Keratinocyte (primary cell): ENCODE measurements around the gene ZNF559. TPM values are rescaled to one million over a fixed set of nuclear protein-coding genes. Genes with fewer than 3 reads are reported as not detected.
"Not testable (repeated sequence)": the region's sequence is repeated elsewhere in the genome, so short reads cannot be mapped to it uniquely, and the experiment has no call there.

ENCODE experiments used
- DNase-seq: peaks from one replicate; pipeline ENCODE4 v3.0.0-alpha.2; 2011; ENCODE audit warnings: low read depth, missing footprints, low spot score
- FAIRE-seq: peaks from 2 replicates; lab custom pipeline; 2011; peaks lifted over from hg19 to GRCh38; lab: Jason Lieb, UNC
- H2AFZ ChIP-seq: 2 replicates; pipeline ENCODE4 v1.6.0; 2012; ENCODE audit warnings: low read length, control low read depth, inconsistent platforms; ENCODE audit not compliant: control insufficient read depth
- H3K27ac ChIP-seq: 2 replicates; pipeline ENCODE4 v1.5.1; 2011; ENCODE audit warnings: low read length; ENCODE audit not compliant: control insufficient read depth, insufficient read depth
- H3K27me3 ChIP-seq: 3 replicates; pipeline ENCODE4 v1.6.0; 2011; ENCODE audit warnings: low read length; ENCODE audit not compliant: control insufficient read depth, insufficient read depth; ENCODE audit errors: extremely low read depth
- H3K36me3 ChIP-seq, 2 experiments: 2 replicates in 1 of 2; 3 replicates in 1 of 2; pipeline ENCODE4 v1.5.1; 2011; ENCODE audit warnings: low read length in 2 of 2, mild to moderate bottlenecking in 1 of 2; ENCODE audit not compliant: control insufficient read depth in 2 of 2, insufficient read depth in 2 of 2; ENCODE audit errors: extremely low read depth in 1 of 2
- H3K4me1 ChIP-seq: 3 replicates; pipeline ENCODE4 v1.5.1; 2011; ENCODE audit warnings: low read length; ENCODE audit not compliant: control insufficient read depth, insufficient read depth; ENCODE audit errors: extremely low read depth
- H3K4me2 ChIP-seq: 3 replicates; pipeline ENCODE4 v1.6.0; 2011; ENCODE audit warnings: low read depth, low read length; ENCODE audit not compliant: control insufficient read depth, insufficient read depth; ENCODE audit errors: extremely low read depth
- H3K4me3 ChIP-seq, 3 experiments: fragments of 200-600 bp in 1 of 3; sonication (generic) in 1 of 3; 2 replicates in 2 of 3; 3 replicates in 1 of 3; pipeline ENCODE4 v1.5.1; 2011 to 2016; ENCODE audit warnings: low read length in 3 of 3, mild to moderate bottlenecking in 3 of 3, control low read depth in 2 of 3, inconsistent platforms in 1 of 3, low read depth in 1 of 3, mixed read lengths in 1 of 3, mixed run types in 1 of 3, moderate library complexity in 1 of 3; ENCODE audit not compliant: control insufficient read depth in 2 of 3, insufficient read depth in 2 of 3; ENCODE audit errors: extremely low read depth in 1 of 3
- H3K79me2 ChIP-seq: 2 replicates; pipeline ENCODE4 v1.6.0; 2012; ENCODE audit warnings: low read length; ENCODE audit not compliant: control insufficient read depth, insufficient read depth
- H3K9ac ChIP-seq: 3 replicates; pipeline ENCODE4 v1.6.0; 2011; ENCODE audit warnings: low read length; ENCODE audit not compliant: control insufficient read depth, insufficient read depth; ENCODE audit errors: extremely low read depth
- H3K9me1 ChIP-seq: 3 replicates; pipeline ENCODE4 v1.6.0; 2011; ENCODE audit warnings: low read length; ENCODE audit not compliant: control insufficient read depth, insufficient read depth; ENCODE audit errors: extremely low read depth
- H3K9me3 ChIP-seq: 2 replicates; pipeline ENCODE4 v1.5.1; 2012; ENCODE audit warnings: low read depth, low read length; ENCODE audit not compliant: control insufficient read depth
- H4K20me1 ChIP-seq: 3 replicates; pipeline ENCODE4 v1.6.0; 2011; ENCODE audit warnings: low read length; ENCODE audit not compliant: control insufficient read depth, insufficient read depth; ENCODE audit errors: extremely low read depth
- CTCF ChIP-seq, 3 experiments: IDR thresholded peaks in 1 of 3; conservative IDR thresholded peaks in 1 of 3; optimal IDR thresholded peaks in 1 of 3; 2 replicates in 2 of 3; 3 replicates in 1 of 3; pipeline versions ENCODE3 to v1.5.1; 2011; ENCODE audit warnings: low read length in 3 of 3, mild to moderate bottlenecking in 3 of 3, moderate library complexity in 2 of 3, control low read depth in 1 of 3, inconsistent platforms in 1 of 3; ENCODE audit not compliant: insufficient read depth in 2 of 3; ENCODE audit errors: extremely low read depth in 1 of 3
- EZH2 ChIP-seq: IDR thresholded peaks from one replicate; pipeline ENCODE4 v1.6.1; 2012; ENCODE audit warnings: inconsistent platforms, mild to moderate bottlenecking, low read length, moderate library complexity
- dilution Hi-C: fragments of 300-500 bp; cut with MboI; formaldehyde crosslinking; loops from one replicate; pipeline ENCODE4 v1.7.0; 2020; ENCODE audit warnings: low sequenced_read_pairs; ENCODE audit not compliant: extremely low pct_ligation_motif_present
- polyA minus RNA-seq, 3 experiments: library from RNA; depleted of rRNA, polyadenylated mRNA; stranded (reverse); fragments of >200 nt; gene quantifications; 1 replicate in 1 of 3; 2 replicates in 1 of 3; 3 replicates in 1 of 3; pipeline ENCODE4 v1.2.3, GENCODE V29; 2011
- polyA plus RNA-seq, 5 experiments: library from polyadenylated mRNA; depleted of rRNA in 3 of 5; stranded (reverse) in 3 of 5; stranded (forward) in 1 of 5; unstranded in 1 of 5; fragments of >200 nt; gene quantifications; 1 replicate in 1 of 5; 2 replicates in 3 of 5; 3 replicates in 1 of 5; pipeline versions ENCODE4 v1.2.1 to v1.2.3, GENCODE V29; 2011 to 2012; ENCODE audit warnings: missing spikeins in 2 of 5, low read depth in 1 of 5, low replicate concordance in 1 of 5

ZNF559 gene
- polyA plus RNA-seq (6.4 to 13.1 TPM (median 12.8 TPM) in 3 replicates), polyA minus RNA-seq (5.0 to 17.4 TPM (median 13.4 TPM) in 3 replicates)
- 3.2 TPM for polyA plus RNA-seq (2011; ENCODE audit: low read depth)
- polyA plus RNA-seq (2011; cell fraction: cytosol; rRNA removed), result 6.5 and 10.6 TPM in 2 replicates
- 23.5 and 25.5 TPM in 2 replicates for polyA plus RNA-seq (2011; cell fraction: nucleus; rRNA removed)
- 6.0 and 7.0 TPM in 2 replicates for polyA plus RNA-seq (2012; ENCODE audit: low replicate concordance)
- 1.7 TPM for polyA minus RNA-seq (2011; cell fraction: cytosol; rRNA and poly(A)+ RNA removed)
- polyA minus RNA-seq (2011; cell fraction: nucleus; rRNA and poly(A)+ RNA removed), result 8.9 and 16.0 TPM in 2 replicates

DNA sequence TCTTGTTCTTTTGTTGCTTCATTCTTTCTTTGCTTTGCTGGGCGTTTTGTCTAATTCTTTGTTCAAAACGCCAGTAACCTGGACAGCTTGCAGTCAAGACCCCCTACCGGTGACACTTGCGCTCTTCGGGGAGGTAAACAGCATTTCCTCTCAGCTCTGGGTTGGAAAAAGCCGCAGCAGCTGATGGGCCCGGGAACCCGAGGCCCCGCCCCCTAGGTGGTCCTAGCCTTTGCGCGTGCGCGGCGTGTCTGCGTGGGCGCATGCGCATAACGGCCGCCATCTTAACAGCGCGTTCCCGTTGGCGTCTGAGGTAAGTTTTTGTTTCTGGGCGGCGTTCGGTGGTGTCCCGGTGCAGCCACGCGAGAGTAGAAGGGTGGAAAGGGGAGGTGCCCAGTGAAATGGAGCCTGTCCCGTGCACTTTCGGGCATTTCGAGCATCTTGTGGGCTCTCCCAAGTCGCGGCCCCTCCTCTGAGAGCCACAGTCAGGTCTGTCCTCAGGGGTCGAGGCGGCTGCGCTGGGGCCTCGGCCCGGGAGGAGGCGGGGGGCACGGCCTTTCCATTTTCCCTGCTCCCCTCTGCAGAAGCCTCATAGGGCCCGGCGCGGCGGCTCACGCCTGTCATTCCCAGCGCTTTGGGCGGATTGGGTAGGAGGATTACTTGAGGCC, at the start of gene ZNF559:
Gene ZNF559 (plus strand): TSS at position 261 of the 665 bp plus-strand sequence. CDS start 14,371 bp downstream, outside the sequence.
- Histone ChIP-seq H3K4me2 (peak within 1 kb of the TSS; percentile 85), H3K27me3 (no peaks in the 10 kb centered on the region), H3K27ac (peak within 1 kb of the TSS; percentile 56), H3K36me3 (no peaks in the 10 kb centered on the region), H3K9me3 (peaks cover 1% of the 10 kb centered on the region), H2AFZ (peak within 1 kb of the TSS; percentile 99), H3K9me1 (no peaks in the 10 kb centered on the region), H3K4me3 (peak within 1 kb of the TSS; percentile 46 to 87 (median 77)), H3K4me1 (peaks cover 4% of the 10 kb centered on the region), H3K9ac (peak within 1 kb of the TSS; percentile 73), H4K20me1 (no peaks in the 10 kb centered on the region), H3K79me2 (peaks cover 4% of the 10 kb centered on the region)
- DNase-seq, result peak; percentile 78
- FAIRE-seq, result peak; percentile 80
- dilution Hi-C loops, result no loop called here
- TF ChIP-seq CTCF (optimal IDR thresholded peaks at IDR 0.05 in 1 of 3, IDR thresholded peaks at IDR 0.05 in 1 of 3, conservative IDR thresholded peaks at IDR 0.05 in 1 of 3; ENCODE audit: extremely low read depth in 1 of 3, insufficient read depth in 2 of 3, low read length in 3 of 3) (peak in 2 of 3 experiments; percentile 30 to 32), EZH2 (no peak)

DNA sequence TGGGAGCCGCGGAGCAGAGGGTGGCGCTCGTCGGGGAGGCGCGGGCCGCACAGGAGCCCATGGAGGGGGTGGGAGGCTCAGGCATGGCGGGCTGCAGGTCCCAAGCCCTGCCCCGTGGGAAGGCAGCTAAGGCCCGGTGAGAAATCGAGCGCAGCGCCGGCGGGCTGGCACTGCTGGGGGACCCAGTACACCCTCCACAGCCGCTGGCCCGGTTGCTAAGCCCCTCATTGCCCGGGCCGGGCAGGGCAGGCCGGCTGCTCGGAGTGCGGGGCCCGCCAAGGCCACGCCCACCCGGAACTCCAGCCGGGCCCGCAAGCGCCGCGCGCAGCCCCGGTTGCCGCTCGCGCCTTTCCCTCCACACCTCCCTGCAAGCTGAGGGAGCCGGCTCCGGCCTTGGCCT, 40.5 kb upstream of the ZNF559 start:
- H3K4me3 ChIP-seq, H3K36me3 ChIP-seq, H3K9ac ChIP-seq, H3K79me2 ChIP-seq, H3K27ac ChIP-seq, H3K4me1 ChIP-seq, FAIRE-seq, DNase-seq, H3K9me3 ChIP-seq, H3K4me2 ChIP-seq, H4K20me1 ChIP-seq, H3K27me3 ChIP-seq, H3K9me1 ChIP-seq, dilution Hi-C loops, H2AFZ ChIP-seq: not testable (repeated sequence)
